SH-SY5Y (cell line): ENCODE data around the gene ZIC4.

Experiments
- GATA2 ChIP-seq: IDR thresholded peaks from 2 replicates; pipeline ENCODE4 v1.6.1; 2011; ENCODE audit warnings: mild to moderate bottlenecking, low read depth, low read length
- GATA3 ChIP-seq: IDR thresholded peaks from 2 replicates; pipeline ENCODE4 v1.6.1; 2011; ENCODE audit warnings: low read depth, mild to moderate bottlenecking, low read length, moderate library complexity

GRCh38 chr3:147371771-147372340 lies 34.5 kb downstream of the ZIC4 start:
- TF ChIP-seq GATA2 = no peak
- TF ChIP-seq GATA3 = no peak
